ENCODE results near the gene CLCN2.

CLCN2 gene

DNA sequence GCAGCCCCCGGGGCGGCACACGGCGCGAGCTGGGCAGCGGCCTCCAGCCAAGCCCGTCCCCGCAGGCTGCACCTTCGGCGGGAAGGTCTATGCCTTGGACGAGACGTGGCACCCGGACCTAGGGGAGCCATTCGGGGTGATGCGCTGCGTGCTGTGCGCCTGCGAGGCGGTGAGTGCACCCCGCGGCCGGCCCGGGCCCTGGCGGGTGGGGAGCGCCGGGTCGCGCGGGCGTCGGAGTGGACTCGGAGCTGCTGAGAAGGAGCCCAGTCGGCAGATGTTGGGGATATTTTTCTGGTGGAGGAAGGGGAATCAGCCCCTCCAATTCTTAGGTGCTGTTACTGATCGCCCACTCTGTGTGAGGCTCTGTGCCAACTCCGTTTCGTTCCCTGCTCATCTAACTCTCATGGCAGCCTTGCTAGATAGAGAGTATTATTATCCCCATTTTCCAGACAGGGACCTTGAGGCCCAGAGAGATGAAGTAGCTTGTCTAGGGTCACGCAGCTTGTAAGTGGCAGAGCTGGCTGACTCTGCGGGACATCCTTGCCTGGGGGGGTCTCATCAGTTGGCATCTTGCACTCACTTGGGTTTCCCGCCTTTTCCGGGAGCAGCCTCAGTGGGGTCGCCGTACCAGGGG lies 19.3 kb upstream of the CLCN2 start:
- no peak for DNase-seq (ENCODE audit: low read depth)

DNA sequence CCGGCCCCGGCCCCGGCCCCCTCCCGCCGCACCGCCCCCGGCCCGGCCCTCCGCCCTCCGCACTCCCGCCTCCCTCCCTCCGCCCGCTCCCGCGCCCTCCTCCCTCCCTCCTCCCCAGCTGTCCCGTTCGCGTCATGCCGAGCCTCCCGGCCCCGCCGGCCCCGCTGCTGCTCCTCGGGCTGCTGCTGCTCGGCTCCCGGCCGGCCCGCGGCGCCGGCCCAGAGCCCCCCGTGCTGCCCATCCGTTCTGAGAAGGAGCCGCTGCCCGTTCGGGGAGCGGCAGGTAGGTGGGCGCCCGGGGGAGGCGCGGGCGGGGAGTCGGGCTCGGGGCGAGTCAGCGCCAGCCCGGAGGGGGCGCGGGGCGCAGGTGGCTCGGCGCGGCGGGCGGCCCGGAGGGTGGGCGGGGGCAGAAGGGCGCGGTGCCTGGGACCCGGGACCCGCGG lies 18.8 kb upstream of the CLCN2 start:
- DNase-seq (ENCODE audit: low read depth), result no peak

DNA sequence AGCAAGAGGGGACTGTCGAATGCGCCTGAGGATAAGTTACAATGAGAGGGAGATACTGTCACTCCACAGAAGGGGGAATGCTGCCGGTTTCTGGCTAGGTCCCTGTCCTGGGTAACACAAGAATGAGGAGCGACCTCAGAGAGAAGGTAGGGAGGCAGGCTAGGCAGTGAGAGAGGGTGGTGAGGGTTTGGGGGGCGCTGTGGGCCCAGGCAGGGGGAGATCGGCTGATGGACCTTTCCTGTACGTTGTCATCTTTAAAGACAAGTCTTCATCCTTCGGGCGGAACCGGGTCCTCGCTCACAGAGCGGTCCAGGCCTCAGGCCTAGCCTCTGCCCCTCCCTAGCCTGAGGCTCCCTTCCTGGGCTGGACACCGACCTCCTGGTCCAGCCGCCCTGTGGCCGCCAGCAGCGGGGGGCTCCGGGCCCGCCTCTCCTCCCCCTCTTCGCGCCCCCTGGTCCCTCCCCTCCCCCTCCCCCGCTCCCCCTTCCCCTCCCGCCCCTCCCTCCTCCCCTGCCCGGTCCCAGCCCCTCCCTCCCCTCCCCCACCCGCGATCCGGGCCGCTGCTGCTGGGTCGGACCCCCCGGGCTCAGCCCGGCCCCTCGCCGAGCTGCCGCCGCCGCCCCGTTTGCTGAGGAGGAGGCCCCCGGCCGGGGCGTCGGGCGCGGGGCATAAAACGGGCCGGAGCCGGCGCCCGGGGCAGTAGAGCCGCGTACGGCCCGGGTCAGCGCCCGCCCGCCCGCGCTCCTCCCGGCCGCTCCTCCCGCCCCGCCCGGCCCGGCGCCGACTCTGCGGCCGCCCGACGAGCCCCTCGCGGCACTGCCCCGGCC lies 18.2 kb upstream of the CLCN2 start, which contains the start of gene CHRD:
TSS of gene CHRD (plus strand) at position 697 of the 827 bp plus-strand sequence. CDS start 265 bp downstream, outside the sequence.
- DNase-seq (ENCODE audit: low read depth), result no peak

DNA sequence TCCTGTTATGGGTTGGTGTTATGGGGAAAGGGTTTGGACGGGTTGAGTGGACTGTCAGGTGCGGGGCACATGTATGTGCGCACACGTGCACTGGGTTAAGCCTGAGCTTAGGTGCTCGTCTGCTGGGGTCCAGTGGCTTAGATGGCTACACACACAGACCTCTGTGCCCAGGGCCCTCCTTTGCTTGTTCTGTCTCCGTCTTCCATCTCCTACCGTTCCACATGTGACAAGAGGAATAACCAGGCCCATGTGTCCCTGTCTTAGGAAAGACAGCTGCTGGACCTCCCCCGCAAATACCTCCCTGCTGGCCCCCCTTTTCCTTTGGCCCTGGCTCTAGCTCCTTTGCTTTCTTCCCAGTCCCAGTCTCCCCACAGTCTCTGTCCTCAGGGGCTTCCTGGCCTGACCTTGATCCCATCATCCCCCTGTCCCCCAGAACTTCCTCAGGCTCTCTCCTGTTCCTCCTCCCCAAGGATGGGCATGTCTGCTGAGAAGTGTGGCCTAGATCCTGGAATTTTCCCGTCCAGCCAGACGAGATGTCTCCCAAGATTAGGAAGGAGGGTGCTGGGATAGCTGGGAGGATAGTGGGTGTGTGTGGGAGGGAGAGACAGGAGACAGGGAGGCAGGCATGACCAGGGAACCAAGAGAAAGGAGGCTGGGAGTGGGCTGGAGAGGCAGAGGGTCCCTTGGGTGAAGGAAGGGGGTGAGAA lies 17.4 kb upstream of the CLCN2 start:
- no peak for DNase-seq (ENCODE audit: low read depth)

DNA sequence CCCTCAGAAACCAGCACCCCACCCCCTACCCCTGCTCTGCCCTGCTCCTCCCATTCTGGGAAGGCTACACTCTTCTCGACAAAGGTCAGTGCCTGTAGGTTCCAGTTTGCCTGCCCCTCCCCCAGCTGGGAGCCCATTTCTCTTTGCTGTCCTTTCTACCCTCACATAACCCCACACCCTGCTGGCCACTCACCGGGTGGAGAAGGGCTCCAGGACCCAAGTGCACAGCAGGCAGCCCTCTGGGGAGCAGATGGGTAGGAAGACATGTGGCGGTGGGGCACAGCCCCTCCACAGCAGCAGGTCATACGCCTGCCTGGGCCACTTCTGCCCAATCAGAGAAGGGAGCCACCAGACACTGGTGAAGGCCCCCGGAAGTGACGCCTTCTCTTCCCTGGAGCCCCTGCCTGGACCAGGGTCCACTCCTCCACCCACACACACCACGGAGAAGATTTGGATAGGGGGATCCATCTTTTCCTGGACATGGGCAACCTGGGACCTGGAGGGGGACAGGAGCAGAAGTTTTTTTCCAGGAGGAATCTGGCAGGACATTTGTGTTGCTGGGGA lies 16.6 kb upstream of the CLCN2 start, which contains the start of gene THPO:
TSS of gene THPO (minus strand) at position 326 of the 564 bp plus-strand sequence. CDS start 1,948 bp downstream, outside the sequence.
- DNase-seq (ENCODE audit: low read depth), result no peak

DNA sequence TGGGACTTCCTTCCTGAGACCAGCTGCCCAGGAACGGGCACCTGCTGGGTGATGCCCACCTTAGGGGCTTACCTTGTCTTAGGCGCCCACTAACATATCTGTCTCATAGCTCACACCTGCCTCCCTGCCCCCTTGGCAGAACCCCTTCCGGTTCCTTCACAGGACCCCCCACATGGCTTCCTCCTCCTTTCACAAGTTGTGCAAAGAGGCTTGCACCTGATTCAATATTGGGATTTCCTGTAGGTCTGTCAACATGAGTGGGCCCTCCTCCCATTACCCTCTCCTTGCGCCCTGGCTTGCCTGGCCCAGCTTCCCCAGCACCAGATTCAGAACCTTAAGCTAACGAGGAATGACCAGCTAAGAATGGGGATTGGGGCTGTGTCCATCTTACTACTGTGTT lies 16.0 kb upstream of the CLCN2 start:
- no peak for DNase-seq (ENCODE audit: low read depth)

DNA sequence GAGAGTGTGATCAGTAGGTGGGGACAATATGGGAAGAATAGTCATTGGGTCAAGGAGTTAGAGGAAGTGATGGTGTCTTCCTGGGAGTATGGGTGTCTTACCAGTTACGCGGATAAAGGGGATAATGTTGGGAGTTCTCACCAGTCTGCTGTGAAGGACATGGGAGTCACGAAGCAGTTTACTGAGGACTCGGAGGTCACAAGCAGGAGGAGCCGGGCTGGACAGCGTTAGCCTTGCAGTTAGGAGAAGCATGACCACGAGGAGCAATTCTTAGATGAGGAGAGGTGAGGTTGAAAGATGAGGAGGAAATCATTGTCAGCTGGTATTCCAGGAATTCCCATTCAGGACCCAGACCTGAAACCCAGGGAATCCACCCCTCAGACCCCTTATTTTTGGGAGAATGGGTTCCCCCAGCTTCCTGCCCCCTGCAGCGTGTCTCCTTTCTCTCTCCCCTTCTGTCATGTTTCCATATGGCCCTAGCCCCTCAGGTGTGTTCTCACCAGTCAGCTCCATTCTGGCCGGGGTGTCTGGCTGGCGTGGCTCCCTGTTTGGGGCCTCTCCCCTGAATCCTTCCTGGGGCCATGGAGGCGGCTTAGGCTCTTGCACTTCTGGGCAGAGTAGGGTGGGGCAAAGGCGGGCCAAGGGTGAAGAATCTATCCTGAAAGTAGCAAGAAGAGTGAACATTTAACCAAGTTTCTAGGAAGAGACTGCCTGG lies 14.5 kb upstream of the CLCN2 start:
- DNase-seq (ENCODE audit: low read depth), result no peak

DNA sequence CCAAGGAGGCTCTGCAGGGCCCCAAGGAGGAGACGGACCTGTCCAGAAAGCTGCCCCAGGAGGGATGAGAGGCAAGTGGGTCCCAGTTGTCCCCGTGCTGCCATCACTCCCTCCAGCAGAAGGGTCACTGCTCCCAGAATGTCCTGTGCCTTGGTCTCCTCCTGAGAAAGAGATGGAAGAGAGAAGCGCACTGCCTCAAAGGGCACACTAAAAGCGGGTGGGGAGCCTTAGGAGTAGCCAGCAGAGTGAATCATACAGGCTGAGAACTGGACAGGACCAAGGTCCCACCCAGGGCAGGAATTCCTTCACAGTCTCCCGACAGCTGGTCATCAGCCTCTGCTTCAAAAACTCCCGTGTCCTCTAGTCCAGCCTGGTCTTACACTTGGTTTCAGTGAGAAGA lies 12.0 kb upstream of the CLCN2 start:
- no peak for DNase-seq (ENCODE audit: low read depth)

DNA sequence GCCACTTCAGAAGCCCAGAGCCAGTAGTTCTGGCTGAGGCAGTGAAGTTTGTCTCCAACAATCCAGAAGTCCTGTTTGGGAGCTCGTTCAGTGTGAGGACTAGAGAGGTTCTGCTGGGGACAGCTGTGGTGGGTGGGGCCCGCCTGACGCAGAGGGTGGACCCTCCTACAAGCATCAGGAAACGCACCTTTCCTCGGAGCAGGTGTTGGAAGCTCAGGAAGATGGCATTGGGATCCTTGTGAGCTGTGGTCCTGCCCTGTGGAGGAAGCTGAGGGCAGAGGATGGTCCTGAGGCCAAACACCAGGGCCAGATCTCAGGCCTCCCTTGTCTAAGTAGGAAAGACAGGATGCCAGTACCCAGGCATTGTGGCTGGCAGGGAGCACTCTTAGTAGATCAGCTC lies 11.5 kb upstream of the CLCN2 start:
- DNase-seq (ENCODE audit: low read depth), result no peak

DNA sequence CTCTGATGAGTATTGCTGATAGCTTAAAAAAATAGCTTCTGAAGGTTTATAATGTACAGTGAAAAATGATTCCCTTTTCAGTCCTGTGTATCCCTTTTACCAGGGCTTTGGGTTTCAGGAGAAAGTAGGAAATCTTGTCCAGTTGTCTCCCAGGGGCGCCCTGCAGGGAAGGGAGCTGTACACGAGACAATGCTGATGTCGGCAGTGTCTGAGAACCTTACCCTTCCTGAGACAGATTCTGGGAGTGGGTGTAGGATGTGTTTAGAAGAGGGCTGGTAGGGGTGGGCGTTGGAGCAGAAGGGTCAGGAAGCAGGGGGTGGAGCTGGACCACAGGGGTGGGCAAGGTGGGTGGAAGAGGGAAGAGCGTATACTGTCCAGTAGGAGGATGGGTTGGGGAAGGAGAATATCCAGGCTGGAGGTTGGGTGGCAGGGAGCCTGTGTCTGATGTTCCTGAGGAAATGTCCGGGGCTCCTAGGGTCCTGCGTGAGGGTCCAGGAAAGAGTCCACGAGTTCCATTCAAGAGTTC lies 11.0 kb upstream of the CLCN2 start:
- DNase-seq (ENCODE audit: low read depth), result no peak

DNA sequence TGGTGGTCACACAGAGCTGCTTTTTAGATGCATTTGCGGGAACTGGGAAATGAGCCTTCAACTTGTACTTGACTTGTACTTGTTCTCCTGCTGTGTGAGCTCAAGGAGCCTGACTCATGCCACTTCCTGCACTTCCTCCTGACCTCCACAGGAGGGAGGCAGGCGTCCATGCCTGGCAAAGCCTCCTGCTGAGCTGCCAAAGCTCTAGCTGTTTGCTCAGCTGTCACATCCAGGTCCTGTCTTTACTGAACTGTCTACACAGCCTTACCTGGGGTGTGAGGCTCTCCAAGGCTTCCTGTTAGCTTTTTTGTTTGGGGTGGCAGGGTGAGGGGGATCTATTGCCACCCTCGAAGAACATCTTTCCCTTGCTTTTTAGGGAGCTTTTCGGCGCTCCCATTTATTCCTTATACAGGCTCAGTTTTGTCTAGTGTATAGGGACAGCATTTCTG lies 10.2 kb upstream of the CLCN2 start:
- peak; percentile 40 for DNase-seq (ENCODE audit: low read depth)

DNA sequence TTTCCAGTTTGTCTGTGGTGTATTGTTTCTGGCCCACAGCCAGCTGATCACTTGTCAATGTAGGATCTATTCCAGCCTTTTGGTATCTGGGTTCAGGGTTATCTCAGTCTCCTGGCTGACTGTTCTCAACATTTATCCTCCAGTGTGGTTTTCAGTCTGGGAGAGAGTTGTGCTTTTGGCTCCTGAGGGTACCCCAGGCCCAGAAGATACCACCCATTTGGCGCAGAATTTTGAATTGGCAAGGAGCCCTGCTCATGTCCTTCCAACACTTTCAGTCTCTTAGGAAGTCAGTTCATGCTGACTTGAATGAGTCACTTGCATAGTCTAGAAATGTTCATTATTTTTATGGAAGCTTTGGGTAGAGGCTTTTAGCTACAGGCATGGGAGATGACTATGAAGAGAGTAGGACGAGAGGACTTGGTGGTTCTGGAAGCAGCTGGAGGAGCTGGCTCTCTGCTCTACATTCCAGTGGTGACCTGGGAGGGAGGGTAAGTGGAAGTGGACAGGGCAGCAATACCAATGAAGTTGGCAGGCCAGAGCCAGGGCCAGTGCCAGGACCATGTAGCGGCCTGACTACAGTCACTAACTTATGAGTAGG lies 7.3 kb upstream of the CLCN2 start:
- no peak for DNase-seq (ENCODE audit: low read depth)

DNA sequence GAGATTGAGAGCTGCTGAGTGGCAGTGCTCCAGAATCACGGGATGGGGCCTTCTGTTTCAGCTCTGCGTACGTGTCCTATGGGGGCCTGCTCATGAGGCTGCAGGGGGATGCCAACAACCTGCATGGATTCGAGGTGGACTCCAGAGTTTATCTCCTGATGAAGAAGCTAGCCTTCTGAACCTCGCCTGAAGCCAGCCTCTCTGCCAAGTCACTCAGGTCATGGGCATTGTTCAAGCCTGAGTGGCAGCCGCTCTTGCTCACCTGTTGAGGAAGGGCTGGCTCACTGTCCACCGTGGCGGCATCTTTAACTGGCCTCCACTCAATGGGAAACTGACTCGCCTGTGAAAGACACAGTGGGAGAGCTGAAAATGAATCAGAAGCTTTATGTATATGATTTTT lies 6.7 kb upstream of the CLCN2 start:
- DNase-seq (ENCODE audit: low read depth), result no peak

DNA sequence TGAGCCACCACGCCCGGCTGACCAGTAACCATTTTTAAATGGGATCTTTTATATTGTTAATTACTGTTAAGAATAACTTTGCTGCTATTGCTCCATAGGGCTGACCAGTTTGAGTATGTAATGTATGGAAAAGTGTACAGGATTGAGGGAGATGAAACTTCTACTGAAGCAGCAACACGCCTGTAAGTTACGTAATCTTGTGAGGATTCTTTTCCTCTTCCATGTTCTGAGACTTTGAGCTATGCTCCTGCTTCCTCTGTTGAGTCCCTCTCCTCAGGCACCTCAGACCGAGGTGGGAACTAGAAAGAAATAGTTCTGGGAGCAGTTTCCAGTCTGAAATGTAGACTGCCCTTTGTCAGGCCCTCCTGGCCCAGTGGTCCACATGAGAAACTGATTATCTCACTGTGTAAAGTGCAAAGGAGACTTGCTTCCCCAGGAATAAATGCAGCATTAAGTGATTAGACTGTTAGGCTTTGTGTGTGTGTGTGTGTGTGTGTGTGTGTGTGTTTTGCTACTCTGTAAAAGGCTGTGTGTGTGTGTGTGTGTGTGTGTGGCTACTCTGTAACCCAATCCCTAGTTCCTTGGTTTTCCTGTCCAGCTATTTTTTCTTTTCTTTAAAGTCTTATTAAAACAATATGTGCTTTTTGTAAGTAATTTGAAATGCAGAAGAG lies 5.3 kb upstream of the CLCN2 start:
- no peak for DNase-seq (ENCODE audit: low read depth)

DNA sequence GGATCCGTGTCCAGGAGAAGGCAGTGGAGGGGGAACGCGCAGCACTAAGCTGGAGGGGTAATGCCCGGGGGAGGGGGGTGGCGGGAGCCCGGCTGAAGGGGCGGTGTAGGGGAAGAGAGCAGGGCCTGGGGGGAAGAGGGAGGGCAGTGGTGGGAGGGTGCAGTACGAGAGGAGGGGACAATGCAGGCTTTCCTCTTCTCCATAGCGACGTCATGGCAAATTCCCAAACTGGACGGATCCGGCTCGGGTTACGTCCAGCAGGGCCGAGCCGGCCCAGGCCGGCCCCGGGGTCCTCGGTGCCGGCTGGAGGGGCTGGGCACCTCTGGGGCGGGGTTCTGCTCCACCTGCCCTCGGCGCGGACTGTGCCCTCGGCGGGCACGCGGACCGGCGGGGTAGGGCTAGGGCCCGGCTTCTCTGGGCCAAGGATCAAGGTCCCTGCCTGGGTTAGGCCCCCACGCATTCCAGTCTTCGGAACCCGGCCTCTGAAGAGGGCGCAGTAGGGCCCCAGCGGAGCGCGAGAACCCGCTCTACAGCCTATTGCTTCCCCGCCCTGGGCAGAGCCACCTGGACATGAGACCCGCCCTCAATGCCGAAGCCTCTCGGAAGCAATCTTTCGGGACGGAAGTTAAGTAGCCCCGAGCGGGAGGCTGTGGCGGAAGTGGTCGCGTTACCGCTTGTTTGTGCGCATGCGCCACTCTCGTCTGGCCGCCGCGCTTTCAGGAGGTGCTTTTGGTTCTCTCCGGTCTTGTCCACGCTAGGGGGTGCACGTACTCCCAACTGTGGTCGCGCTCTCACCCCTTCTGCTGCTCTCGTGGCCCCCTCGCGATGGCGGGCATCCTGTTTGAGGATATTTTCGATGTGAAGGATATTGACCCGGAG lies 1.5 kb upstream of the CLCN2 start:
- DNase-seq (ENCODE audit: low read depth), result peak; percentile 82

DNA sequence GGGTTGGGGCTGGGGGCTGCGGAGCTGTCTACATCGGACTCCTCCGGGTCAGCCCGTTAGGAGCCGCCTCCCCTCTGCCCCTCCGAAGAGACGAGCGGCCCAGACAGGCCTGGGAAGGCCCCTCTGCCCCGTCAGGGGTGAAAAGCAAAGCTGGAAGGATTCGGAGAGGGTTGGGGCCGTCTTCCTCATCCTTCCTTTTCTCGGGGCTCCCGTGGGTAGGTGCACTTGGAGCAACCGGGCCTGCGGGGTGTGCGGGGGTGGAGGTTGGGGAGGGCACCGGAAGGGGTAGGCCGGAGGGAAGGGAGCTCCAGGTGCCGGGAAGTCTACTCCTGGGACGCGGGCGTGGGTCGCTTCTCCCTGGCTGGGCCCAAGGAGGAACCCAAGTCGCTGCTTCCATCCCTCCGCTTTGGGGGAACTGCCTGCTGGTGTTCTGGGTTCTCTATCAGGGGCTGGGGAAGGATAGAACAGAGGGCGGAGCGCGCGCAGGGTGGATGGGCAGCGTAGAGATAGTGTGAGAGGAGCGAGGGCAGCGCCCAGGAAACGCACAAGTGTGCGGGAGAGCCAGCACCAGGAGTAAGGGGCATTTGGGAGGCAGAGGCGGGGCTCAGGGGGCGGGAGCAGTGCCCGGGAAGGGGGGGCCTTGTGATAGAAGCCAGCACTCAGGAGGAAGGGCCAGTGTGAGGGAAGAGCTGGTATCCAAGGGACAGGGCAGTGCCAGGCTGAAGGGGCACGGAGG lies 695 bp upstream of the CLCN2 start:
- DNase-seq (ENCODE audit: low read depth), result no peak

DNA sequence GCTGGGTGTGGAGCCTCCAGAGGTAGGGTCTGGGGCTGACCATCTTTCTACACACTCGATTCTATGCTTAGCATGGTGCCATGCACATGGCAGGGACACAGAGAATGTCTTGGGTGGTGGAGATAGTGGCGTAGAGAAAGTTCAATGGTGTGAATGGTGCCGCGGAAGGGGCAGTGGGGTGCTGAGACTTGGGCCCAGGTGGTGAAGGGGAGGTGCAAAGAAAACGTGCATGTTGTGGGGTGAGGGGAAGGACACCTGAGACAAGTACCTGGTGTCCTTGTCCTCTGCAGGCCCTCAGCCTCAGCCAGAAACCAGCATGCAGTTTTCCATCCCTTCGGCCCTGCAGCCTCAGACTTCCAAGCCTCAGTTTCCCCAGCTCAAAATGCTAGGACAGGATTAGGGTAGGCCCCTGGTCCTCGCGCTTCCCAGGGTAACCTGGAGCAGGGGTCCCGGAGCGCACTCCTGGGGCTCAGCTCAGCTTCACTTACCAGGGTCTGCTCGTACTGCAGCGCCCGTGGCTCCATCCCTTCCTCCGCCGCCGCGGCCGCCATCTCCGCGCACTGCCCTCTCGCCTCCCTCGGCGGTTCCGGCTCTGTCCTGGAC lies 375 bp downstream of the CLCN2 start:
- no peak for DNase-seq (ENCODE audit: low read depth)
